ENCODE measurements around the gene YOD1.

Gene YOD1

DNA sequence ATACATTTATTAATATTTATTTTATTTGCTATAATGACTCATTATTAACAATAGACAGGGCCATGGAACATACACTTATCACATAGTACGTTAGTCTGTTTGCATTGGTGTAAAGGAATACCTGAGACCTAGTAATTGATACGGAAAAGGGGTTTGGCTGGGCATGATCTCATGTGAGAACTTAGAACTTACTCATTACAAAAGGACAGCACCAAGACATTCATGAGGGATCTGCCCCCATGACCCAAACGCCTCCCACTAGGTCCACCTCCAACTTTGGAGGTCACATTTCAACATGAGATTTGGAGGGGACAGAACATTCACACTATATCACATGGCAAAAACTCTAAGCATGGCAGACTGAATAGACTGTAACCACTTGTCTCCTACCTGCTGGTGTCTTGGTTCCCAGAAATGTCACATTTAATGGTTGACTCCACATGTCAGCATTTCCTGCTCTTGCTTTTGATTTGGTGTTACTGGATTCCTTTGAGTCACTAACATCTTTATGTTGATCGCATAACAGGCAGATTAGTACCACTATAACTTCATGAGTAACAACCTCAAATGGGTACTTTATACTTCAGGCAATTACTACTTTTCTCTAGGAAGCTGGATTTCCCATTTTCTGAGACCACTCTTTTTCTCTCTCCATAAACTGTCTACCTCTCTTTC lies 15.0 kb downstream of the YOD1 start:
- no peak overlapping the region for H3K27ac ChIP-seq (ENCODE audit: low read length)
- no peaks in the 10 kb centered on the region for H3K4me1 ChIP-seq (ENCODE audit: insufficient read depth, low read length)
- H3K79me2 ChIP-seq (ENCODE audit: insufficient read depth, low read length) = no peaks in the 10 kb centered on the region
- no peak overlapping the region for H3K4me3 ChIP-seq (ENCODE audit: low read depth in 1 of 2, low read length in 2 of 2)
- no peaks in the 10 kb centered on the region for H3K36me3 ChIP-seq (ENCODE audit: insufficient read depth, low read length)
- H2AFZ ChIP-seq (ENCODE audit: low read depth, low read length) = no peak overlapping the region
- H3K27me3 ChIP-seq (ENCODE audit: insufficient read depth, low read length, poor library complexity) = peaks cover 40% of the 10 kb centered on the region
- ATAC-seq (ENCODE audit: insufficient read depth, low read depth) = no peak
- no peaks in the 10 kb centered on the region for H4K20me1 ChIP-seq (ENCODE audit: insufficient read depth, low read length)
- no peak for DNase-seq
- TF ChIP-seq, protein P1, sequence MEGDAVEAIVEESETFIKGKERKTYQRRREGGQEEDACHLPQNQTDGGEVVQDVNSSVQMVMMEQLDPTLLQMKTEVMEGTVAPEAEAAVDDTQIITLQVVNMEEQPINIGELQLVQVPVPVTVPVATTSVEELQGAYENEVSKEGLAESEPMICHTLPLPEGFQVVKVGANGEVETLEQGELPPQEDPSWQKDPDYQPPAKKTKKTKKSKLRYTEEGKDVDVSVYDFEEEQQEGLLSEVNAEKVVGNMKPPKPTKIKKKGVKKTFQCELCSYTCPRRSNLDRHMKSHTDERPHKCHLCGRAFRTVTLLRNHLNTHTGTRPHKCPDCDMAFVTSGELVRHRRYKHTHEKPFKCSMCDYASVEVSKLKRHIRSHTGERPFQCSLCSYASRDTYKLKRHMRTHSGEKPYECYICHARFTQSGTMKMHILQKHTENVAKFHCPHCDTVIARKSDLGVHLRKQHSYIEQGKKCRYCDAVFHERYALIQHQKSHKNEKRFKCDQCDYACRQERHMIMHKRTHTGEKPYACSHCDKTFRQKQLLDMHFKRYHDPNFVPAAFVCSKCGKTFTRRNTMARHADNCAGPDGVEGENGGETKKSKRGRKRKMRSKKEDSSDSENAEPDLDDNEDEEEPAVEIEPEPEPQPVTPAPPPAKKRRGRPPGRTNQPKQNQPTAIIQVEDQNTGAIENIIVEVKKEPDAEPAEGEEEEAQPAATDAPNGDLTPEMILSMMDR (IDR thresholded peaks at IDR 0.05; ENCODE audit: borderline replicate concordance, extremely low read depth, low read length, poor library complexity, severe bottlenecking) = no peak
- no peak for TF ChIP-seq EZH2 (IDR thresholded peaks at IDR 0.05; ENCODE audit: borderline replicate concordance, low read depth, low read length, severe bottlenecking)
- H3K9me3 ChIP-seq (ENCODE audit: insufficient read depth, low read length, severe bottlenecking) = no peaks in the 10 kb centered on the region
- no peak overlapping the region for H3K4me2 ChIP-seq (ENCODE audit: insufficient read depth, low read length)
- H3K9ac ChIP-seq (ENCODE audit: low read depth, low read length) = no peak overlapping the region

DNA sequence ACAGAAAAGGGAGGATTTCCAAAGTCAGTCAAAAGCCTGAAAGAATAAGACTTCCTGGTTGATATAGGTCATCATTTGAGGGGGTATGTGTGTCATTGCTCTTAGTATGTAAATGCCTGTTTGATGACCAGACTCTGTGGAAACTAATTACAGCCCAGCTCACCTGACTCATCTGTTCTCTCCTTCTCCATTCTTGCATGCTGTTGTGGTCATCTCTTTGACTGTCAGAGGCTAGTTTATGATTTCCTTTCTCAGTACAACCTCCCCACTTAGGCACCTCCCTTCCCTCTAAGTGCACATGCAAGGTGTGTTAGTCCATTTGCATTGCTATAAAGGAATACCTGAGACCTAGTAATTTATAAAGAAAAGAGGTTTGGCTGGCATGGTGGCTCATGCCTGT lies 16.0 kb downstream of the YOD1 start:
- Histone ChIP-seq H3K9me3 (ENCODE audit: insufficient read depth, low read length, severe bottlenecking) (no peaks in the 10 kb centered on the region), H3K27me3 (ENCODE audit: insufficient read depth, low read length, poor library complexity) (peaks cover 50% of the 10 kb centered on the region), H3K79me2 (ENCODE audit: insufficient read depth, low read length) (no peaks in the 10 kb centered on the region), H2AFZ (ENCODE audit: low read depth, low read length) (no peak overlapping the region), H3K4me1 (ENCODE audit: insufficient read depth, low read length) (no peaks in the 10 kb centered on the region), H3K36me3 (ENCODE audit: insufficient read depth, low read length) (no peaks in the 10 kb centered on the region), H3K27ac (ENCODE audit: low read length) (no peak overlapping the region), H3K9ac (ENCODE audit: low read depth, low read length) (no peak overlapping the region), H3K4me3 (ENCODE audit: low read depth in 1 of 2, low read length in 2 of 2) (no peak overlapping the region), H3K4me2 (ENCODE audit: insufficient read depth, low read length) (no peak overlapping the region), H4K20me1 (ENCODE audit: insufficient read depth, low read length) (no peaks in the 10 kb centered on the region)
- ATAC-seq (ENCODE audit: insufficient read depth, low read depth) (no peak), DNase-seq (no peak)
- TF ChIP-seq EZH2 (IDR thresholded peaks at IDR 0.05; ENCODE audit: borderline replicate concordance, low read depth, low read length, severe bottlenecking) = no peak
- TF ChIP-seq, protein P1 (IDR thresholded peaks at IDR 0.05; ENCODE audit: borderline replicate concordance, extremely low read depth, low read length, poor library complexity, severe bottlenecking) = no peak

DNA sequence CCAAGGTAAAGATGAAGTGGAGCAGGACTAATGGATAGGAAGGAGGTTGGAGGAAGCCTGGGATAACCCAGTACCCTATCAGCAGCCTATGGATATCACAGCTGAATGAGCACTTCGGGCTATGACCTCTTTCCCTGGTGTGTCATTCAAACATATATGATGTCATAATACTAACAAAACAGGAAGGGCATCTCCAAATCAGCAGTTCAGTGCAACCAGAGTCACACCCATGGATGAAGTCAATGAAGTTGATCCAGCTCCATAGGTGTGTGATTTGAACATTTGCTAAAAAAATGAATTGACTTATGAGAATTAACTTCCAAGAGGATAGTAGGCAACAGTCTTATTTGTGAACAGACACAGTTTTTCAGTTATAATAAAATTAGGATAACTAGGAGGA lies 16.8 kb downstream of the YOD1 start:
- TF ChIP-seq, protein P1 (IDR thresholded peaks at IDR 0.05; ENCODE audit: borderline replicate concordance, extremely low read depth, low read length, poor library complexity, severe bottlenecking) = no peak
- no peak for TF ChIP-seq EZH2 (IDR thresholded peaks at IDR 0.05; ENCODE audit: borderline replicate concordance, low read depth, low read length, severe bottlenecking)
- ATAC-seq (ENCODE audit: insufficient read depth, low read depth) (no peak), DNase-seq (no peak)
- Histone ChIP-seq H2AFZ (ENCODE audit: low read depth, low read length) (no peak overlapping the region), H3K9me3 (ENCODE audit: insufficient read depth, low read length, severe bottlenecking) (no peaks in the 10 kb centered on the region), H3K4me3 (ENCODE audit: low read depth in 1 of 2, low read length in 2 of 2) (no peak overlapping the region), H3K79me2 (ENCODE audit: insufficient read depth, low read length) (no peaks in the 10 kb centered on the region), H3K36me3 (ENCODE audit: insufficient read depth, low read length) (no peaks in the 10 kb centered on the region), H4K20me1 (ENCODE audit: insufficient read depth, low read length) (no peaks in the 10 kb centered on the region), H3K27ac (ENCODE audit: low read length) (no peak overlapping the region), H3K9ac (ENCODE audit: low read depth, low read length) (no peak overlapping the region), H3K27me3 (ENCODE audit: insufficient read depth, low read length, poor library complexity) (peaks cover 51% of the 10 kb centered on the region), H3K4me1 (ENCODE audit: insufficient read depth, low read length) (no peaks in the 10 kb centered on the region), H3K4me2 (ENCODE audit: insufficient read depth, low read length) (no peak overlapping the region)
